HG02763 (cell line): ENCODE measurements around the gene SCN4B.

ENCODE experiments used
- ATAC-seq: cut with Tn5 transposase; IDR thresholded peaks from one replicate; pipeline ENCODE4 v1.9.1; 2021; ENCODE audit warnings: mild to moderate bottlenecking, moderate library complexity; ENCODE audit not compliant: unreplicated experiment

The SCN4B gene

GRCh38 chr11:118135051-118135795 is 17.4 kb downstream of the SCN4B start:
- ATAC-seq = no peak

GRCh38 chr11:118133816-118134215 is 18.8 kb downstream of the SCN4B start:
- ATAC-seq = no peak

GRCh38 chr11:118132385-118133151 is 20.1 kb downstream of the SCN4B start:
- no peak for ATAC-seq

- ATAC-seq = no peak
These were observed 23.0 kb downstream of the SCN4B start for GRCh38 chr11:118129471-118130172.

GRCh38 chr11:118128721-118129470 is 23.7 kb downstream of the SCN4B start:
- ATAC-seq = no peak

- no peak for ATAC-seq
These were observed 24.3 kb downstream of the SCN4B start for GRCh38 chr11:118128310-118128709.

GRCh38 chr11:118126082-118126838 is 26.4 kb downstream of the SCN4B start:
- no peak for ATAC-seq

GRCh38 chr11:118124929-118125535 is 27.6 kb downstream of the SCN4B start:
- ATAC-seq = no peak

GRCh38 chr11:118120793-118121192 is 31.8 kb downstream of the SCN4B start:
- no peak for ATAC-seq

GRCh38 chr11:118117790-118118601 is 34.6 kb downstream of the SCN4B start:
- ATAC-seq = no peak

- no peak for ATAC-seq
These were observed 37.6 kb downstream of the SCN4B start for GRCh38 chr11:118115048-118115447.

GRCh38 chr11:118114266-118114665 is 38.4 kb downstream of the SCN4B start:
- ATAC-seq = no peak

GRCh38 chr11:118112711-118113430 is 39.8 kb downstream of the SCN4B start:
- ATAC-seq = no peak

GRCh38 chr11:118111744-118112035 is 40.9 kb downstream of the SCN4B start:
- no peak for ATAC-seq

- ATAC-seq = no peak
These were observed 41.4 kb downstream of the SCN4B start for GRCh38 chr11:118111019-118111743.

GRCh38 chr11:118109231-118109630 is 43.4 kb downstream of the SCN4B start:
- ATAC-seq = no peak

GRCh38 chr11:118108513-118108912 is 44.1 kb downstream of the SCN4B start:
- no peak for ATAC-seq

- ATAC-seq = no peak
These were observed 45.8 kb downstream of the SCN4B start for GRCh38 chr11:118106789-118107335.
